Right atrium auricular region (tissue), 2 donors: Measurements from ENCODE around the gene CLDN20. TPM values are rescaled to one million over a fixed set of nuclear protein-coding genes. Genes with fewer than 3 reads are reported as not detected.
A peak's percentile ranks its signal among the peaks of the same experiment; 100 is the strongest.

Experiments used
- DNase-seq: peaks from one replicate; pipeline ENCODE4 v3.0.0-alpha.2; 2019; ENCODE audit warnings: low spot score
- H3K27ac ChIP-seq, 2 donors: fragments of 200-600 bp; sonication (generic); 1 replicate in 1 of 2; 2 replicates in 1 of 2; pipeline ENCODE4 v1.5.1; 2016 to 2019
- H3K27me3 ChIP-seq, 2 donors: fragments of 200-600 bp; sonication (generic); one replicate each; pipeline versions ENCODE4 v1.5.1 to v1.6.0; 2017 to 2019
- H3K36me3 ChIP-seq: fragments of 200-600 bp; sonication (generic); one replicate; pipeline ENCODE4 v1.5.1; 2016
- H3K4me1 ChIP-seq, 2 donors: fragments of 200-600 bp; sonication (generic); one replicate each; pipeline versions ENCODE4 v1.5.1 to v1.6.0; 2017 to 2019
- H3K4me3 ChIP-seq, 2 donors: fragments of 200-600 bp; sonication (generic); 1 replicate in 1 of 2; 2 replicates in 1 of 2; pipeline ENCODE4 v1.5.1; 2017 to 2019; ENCODE audit warnings: mild to moderate bottlenecking in 1 of 2, moderate library complexity in 1 of 2
- H3K9me3 ChIP-seq, 2 donors: fragments of 200-600 bp; sonication (generic); one replicate each; pipeline ENCODE4 v1.5.1; 2019
- CTCF ChIP-seq, 2 donors: fragments of 200-600 bp; sonication (generic); IDR thresholded peaks; one replicate each; pipeline ENCODE4 v1.5.1; 2019; ENCODE audit warnings: antibody characterized with exemption in 2 of 2
- total RNA-seq, 2 donors: library from RNA; depleted of rRNA; stranded (reverse); fragments of >200 nt; gene quantifications; one replicate each; pipeline ENCODE4 v1.1.0, GENCODE V29; 2016

Gene CLDN20
- total RNA-seq, 2 donors from 2014 or later = not detected

GRCh38 chr6:155317186-155317585, 53.4 kb downstream of the CLDN20 start:
- H3K27ac ChIP-seq = no peak overlapping the region
- H3K4me1 ChIP-seq = peaks cover 0 to 17% of the 10 kb centered on the region in 2 donors
- H3K9me3 ChIP-seq = no peaks in the 10 kb centered on the region
- no peak for DNase-seq
- H3K27me3 ChIP-seq = no peaks in the 10 kb centered on the region
- H3K4me3 ChIP-seq = no peak overlapping the region
- H3K36me3 ChIP-seq = no peaks in the 10 kb centered on the region
- TF ChIP-seq CTCF (IDR thresholded peaks at IDR 0.05) = peak in 1 of 2 donors; percentile 30

GRCh38 chr6:155319902-155320301, 56.1 kb downstream of the CLDN20 start:
- no peak overlapping the region for H3K27ac ChIP-seq
- DNase-seq = no peak
- no peak overlapping the region for H3K4me3 ChIP-seq

GRCh38 chr6:155324172-155324571, 60.4 kb downstream of the CLDN20 start:
- no peak for TF ChIP-seq CTCF (IDR thresholded peaks at IDR 0.05)
- Histone ChIP-seq H3K27ac (no peak overlapping the region), H3K36me3 (no peaks in the 10 kb centered on the region), H3K4me1 (no peaks in the 10 kb centered on the region), H3K27me3 (no peaks in the 10 kb centered on the region), H3K4me3 (no peak overlapping the region), H3K9me3 (no peaks in the 10 kb centered on the region)
- no peak for DNase-seq

More at GRCh38 chr6:155319902-155320301, 56.1 kb downstream of the CLDN20 start:
- Histone ChIP-seq H3K36me3 (no peaks in the 10 kb centered on the region), H3K4me1 (peaks cover 0 to 8% of the 10 kb centered on the region in 2 donors), H3K27me3 (no peaks in the 10 kb centered on the region), H3K9me3 (no peaks in the 10 kb centered on the region)
- no peak for TF ChIP-seq CTCF (IDR thresholded peaks at IDR 0.05)

- Histone ChIP-seq H3K27me3 (no peaks in the 10 kb centered on the region), H3K27ac (no peak overlapping the region), H3K4me1 (no peaks in the 10 kb centered on the region), H3K36me3 (no peaks in the 10 kb centered on the region), H3K4me3 (no peak overlapping the region), H3K9me3 (no peaks in the 10 kb centered on the region)
- TF ChIP-seq CTCF (IDR thresholded peaks at IDR 0.05) = no peak
- no peak for DNase-seq
Measured at GRCh38 chr6:155324993-155325392, 61.2 kb downstream of the CLDN20 start.

GRCh38 chr6:155325700-155326516, 62.1 kb downstream of the CLDN20 start:
- no peaks in the 10 kb centered on the region for H3K4me1 ChIP-seq
- TF ChIP-seq CTCF (IDR thresholded peaks at IDR 0.05) = no peak
- no peak overlapping the region for H3K27ac ChIP-seq
- H3K27me3 ChIP-seq = no peaks in the 10 kb centered on the region
- H3K36me3 ChIP-seq = no peaks in the 10 kb centered on the region
- no peaks in the 10 kb centered on the region for H3K9me3 ChIP-seq
- H3K4me3 ChIP-seq = no peak overlapping the region
- DNase-seq = no peak

Other genes starting within 250 kb of the CLDN20 start
- 10 to 100 TPM; 10.7 to 11.1 TPM for gene TFB1M, start 50.5 kb downstream of the CLDN20 start, total RNA-seq
- gene NOX3, start 191.8 kb downstream of the CLDN20 start, total RNA-seq = not detected